HepG2 (cell line): ENCODE results near the gene SEMA7A. TPM values are rescaled to one million over a fixed set of nuclear protein-coding genes. Genes with fewer than 3 reads are reported as not detected.
A peak's percentile ranks its signal among the peaks of the same experiment; 100 is the strongest.

Experiments used
- CENPX ChIP-seq: sonication (generic); formaldehyde crosslinking; IDR thresholded peaks from 2 replicates; pipeline ENCODE4 v1.9.0; 2021; ENCODE audit warnings: mild to moderate bottlenecking, missing genetic modification reagents, moderate library complexity
- HDAC1 ChIP-seq: sonication (generic); formaldehyde crosslinking; IDR thresholded peaks from 2 replicates; pipeline ENCODE4 v1.5.1; 2020; ENCODE audit warnings: mild to moderate bottlenecking, missing genetic modification reagents
- IRF2 ChIP-seq: IDR thresholded peaks from 2 replicates; pipeline ENCODE4 v1.6.1; 2018; ENCODE audit warnings: missing genetic modification reagents, missing compliant biosample characterization
- KMT2A ChIP-seq: sonication (generic); formaldehyde crosslinking; IDR thresholded peaks from 2 replicates; pipeline ENCODE4 v1.4.0; 2020; ENCODE audit warnings: missing genetic modification reagents
- MED8 ChIP-seq: sonication (generic); formaldehyde crosslinking; IDR thresholded peaks from 2 replicates; pipeline ENCODE4 v1.8.1; 2023; ENCODE audit warnings: mild to moderate bottlenecking, missing genetic modification reagents; ENCODE audit not compliant: insufficient replicate concordance
- RORA ChIP-seq: sonication (generic); formaldehyde crosslinking; IDR thresholded peaks from 2 replicates; pipeline ENCODE4 v1.5.0; 2020; ENCODE audit warnings: mild to moderate bottlenecking, missing genetic modification reagents, moderate library complexity
- SALL2 ChIP-seq: sonication (generic); formaldehyde crosslinking; IDR thresholded peaks from 2 replicates; pipeline ENCODE4 v1.8.1; 2023; ENCODE audit warnings: mild to moderate bottlenecking, missing genetic modification reagents, inconsistent platforms
- SATB2 ChIP-seq: sonication (generic); formaldehyde crosslinking; IDR thresholded peaks from 2 replicates; pipeline ENCODE4 v1.5.0; 2020; ENCODE audit warnings: missing genetic modification reagents
- SP4 ChIP-seq: sonication (generic); formaldehyde crosslinking; IDR thresholded peaks from 2 replicates; pipeline ENCODE4 v1.8.1; 2023; ENCODE audit warnings: mild to moderate bottlenecking, missing genetic modification reagents
- SYNCRIP ChIP-seq: fragments of 200-400 bp; formaldehyde crosslinking; IDR thresholded peaks from 2 replicates; pipeline ENCODE4 v1.6.1; 2018; ENCODE audit warnings: mild to moderate bottlenecking, low read depth, low read length; ENCODE audit not compliant: insufficient read depth
- TBX2 ChIP-seq: sonication (generic); formaldehyde crosslinking; IDR thresholded peaks from 2 replicates; pipeline ENCODE4 v1.5.0; 2020; ENCODE audit warnings: missing genetic modification reagents, mild to moderate bottlenecking, borderline replicate concordance
- ZFP36L2 ChIP-seq: sonication (generic); formaldehyde crosslinking; IDR thresholded peaks from 2 replicates; pipeline ENCODE4 v1.4.0; 2020; ENCODE audit warnings: missing genetic modification reagents
- ZNF180 ChIP-seq: sonication (generic); formaldehyde crosslinking; IDR thresholded peaks from 2 replicates; pipeline ENCODE4 v1.4.0; 2020; ENCODE audit warnings: low read depth, missing genetic modification reagents, borderline replicate concordance
- polyA plus RNA-seq, 8 experiments: library from polyadenylated mRNA; depleted of rRNA in 3 of 8; stranded (reverse) in 7 of 8; unstranded in 1 of 8; fragments of >200 nt; fragmentation: Illumina TruSeq in 4 of 8; extraction: Trizol in 4 of 8; gene quantifications; 2 replicates each; pipeline versions ENCODE4 v1.2.1 to v1.2.3, GENCODE V29; 2011 to 2016; ENCODE audit warnings: low read depth in 4 of 8, missing spikeins in 1 of 8, mixed read lengths in 1 of 8; ENCODE audit not compliant: insufficient read depth in 1 of 8
- total RNA-seq, 5 experiments: library from RNA; depleted of rRNA; stranded (reverse); fragments of >200 nt; fragmentation: Illumina TruSeq; extraction: Trizol; gene quantifications; 2 replicates each; pipeline ENCODE4 v1.2.3, GENCODE V29; 2016; ENCODE audit warnings: low read depth in 1 of 5
- TF ChIP-seq, protein P1 (sequence below): sonication (generic); formaldehyde crosslinking; IDR thresholded peaks from 2 replicates; pipeline ENCODE4 v1.5.0; 2020; ENCODE audit warnings: missing genetic modification reagents
- TF ChIP-seq, protein P2 (sequence below): sonication (generic); formaldehyde crosslinking; IDR thresholded peaks from 2 replicates; pipeline ENCODE4 v1.4.0; 2020; ENCODE audit warnings: missing genetic modification reagents, borderline replicate concordance
- TF ChIP-seq, protein P3 (sequence below), 2 experiments: sonication (generic) in 1 of 2; formaldehyde crosslinking in 1 of 2; IDR thresholded peaks; 2 replicates each; pipeline versions ENCODE4 v1.4.0 to v1.6.1; 2018 to 2020; ENCODE audit warnings: missing genetic modification reagents in 2 of 2, borderline replicate concordance in 1 of 2, low read depth in 1 of 2, mild to moderate bottlenecking in 1 of 2, missing biosample characterization in 1 of 2
- TF ChIP-seq, protein P4 (sequence below): sonication (generic); formaldehyde crosslinking; IDR thresholded peaks from 2 replicates; pipeline ENCODE4 v1.5.1; 2020; ENCODE audit warnings: mild to moderate bottlenecking, missing genetic modification reagents, moderate library complexity

SEMA7A gene
- total and polyA plus RNA-seq, 2 of the 13 experiments (the other 11 are each of a cell fraction or from before 2014, with no cell fraction given): 9.0 to 15.8 TPM

DNA sequence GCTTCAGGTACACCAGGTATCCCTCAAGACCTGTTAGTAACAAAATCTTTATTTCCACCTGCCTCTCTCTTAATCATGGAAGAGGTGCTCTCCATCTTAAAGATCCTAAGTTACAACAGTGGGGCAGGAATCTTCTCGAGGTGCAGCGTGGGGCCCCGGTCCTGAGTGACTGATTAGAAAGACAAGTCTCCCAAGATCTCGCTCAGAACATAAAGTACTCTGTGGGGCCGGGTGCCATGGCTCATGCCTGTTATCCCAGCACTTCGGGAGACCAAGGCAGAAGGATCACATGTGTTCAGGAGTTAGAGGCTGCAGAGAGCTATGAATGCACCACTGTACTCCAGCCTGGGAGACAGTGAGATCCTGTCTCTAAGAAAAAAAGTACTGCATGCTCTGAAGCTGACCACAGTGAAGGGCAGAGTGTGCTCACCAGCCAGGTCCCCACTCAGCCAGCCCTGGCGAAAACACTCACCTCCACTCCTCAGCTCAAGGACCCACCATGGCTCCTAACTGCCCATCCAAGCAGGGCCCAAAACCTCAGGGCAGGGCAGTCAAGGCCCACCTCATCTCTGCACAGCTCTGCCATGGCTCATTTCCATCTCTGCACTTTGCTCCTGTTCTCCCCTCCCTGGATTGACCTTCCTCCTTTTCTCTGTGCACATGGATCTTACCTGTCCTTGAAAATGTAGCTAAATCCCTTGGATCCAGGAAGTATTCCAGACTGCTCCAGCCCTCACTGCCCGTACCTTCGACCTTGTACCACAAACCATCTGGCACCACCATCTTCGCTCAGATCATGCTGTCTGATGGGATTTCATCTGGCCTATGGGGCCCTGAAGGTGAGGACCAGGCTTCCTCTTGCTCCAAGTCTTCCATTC, 7.1 kb downstream of the SEMA7A start (continued):
- TF ChIP-seq RORA (CRISPR knock-in tag) (no peak), HDAC1 (CRISPR knock-in tag) (0 out of 2 replicates have a peak, but pooled peaks have one; percentile 30), CENPX (CRISPR knock-in tag) (no peak), TBX2 (no peak), MED8 (CRISPR knock-in tag) (no peak), KMT2A (CRISPR knock-in tag) (no peak), SP4 (CRISPR knock-in tag) (no peak), SATB2 (CRISPR knock-in tag) (no peak), SYNCRIP (no peak), ZFP36L2 (CRISPR knock-in tag) (no peak), IRF2 (no peak), ZNF180 (no peak), SALL2 (no peak)
- TF ChIP-seq, protein P1, sequence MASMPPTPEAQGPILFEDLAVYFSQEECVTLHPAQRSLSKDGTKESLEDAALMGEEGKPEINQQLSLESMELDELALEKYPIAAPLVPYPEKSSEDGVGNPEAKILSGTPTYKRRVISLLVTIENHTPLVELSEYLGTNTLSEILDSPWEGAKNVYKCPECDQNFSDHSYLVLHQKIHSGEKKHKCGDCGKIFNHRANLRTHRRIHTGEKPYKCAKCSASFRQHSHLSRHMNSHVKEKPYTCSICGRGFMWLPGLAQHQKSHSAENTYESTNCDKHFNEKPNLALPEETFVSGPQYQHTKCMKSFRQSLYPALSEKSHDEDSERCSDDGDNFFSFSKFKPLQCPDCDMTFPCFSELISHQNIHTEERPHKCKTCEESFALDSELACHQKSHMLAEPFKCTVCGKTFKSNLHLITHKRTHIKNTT (CRISPR knock-in tag): no peak
- TF ChIP-seq, protein P2, sequence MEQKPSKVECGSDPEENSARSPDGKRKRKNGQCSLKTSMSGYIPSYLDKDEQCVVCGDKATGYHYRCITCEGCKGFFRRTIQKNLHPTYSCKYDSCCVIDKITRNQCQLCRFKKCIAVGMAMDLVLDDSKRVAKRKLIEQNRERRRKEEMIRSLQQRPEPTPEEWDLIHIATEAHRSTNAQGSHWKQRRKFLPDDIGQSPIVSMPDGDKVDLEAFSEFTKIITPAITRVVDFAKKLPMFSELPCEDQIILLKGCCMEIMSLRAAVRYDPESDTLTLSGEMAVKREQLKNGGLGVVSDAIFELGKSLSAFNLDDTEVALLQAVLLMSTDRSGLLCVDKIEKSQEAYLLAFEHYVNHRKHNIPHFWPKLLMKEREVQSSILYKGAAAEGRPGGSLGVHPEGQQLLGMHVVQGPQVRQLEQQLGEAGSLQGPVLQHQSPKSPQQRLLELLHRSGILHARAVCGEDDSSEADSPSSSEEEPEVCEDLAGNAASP (CRISPR knock-in tag): no peak
- TF ChIP-seq, protein P3, sequence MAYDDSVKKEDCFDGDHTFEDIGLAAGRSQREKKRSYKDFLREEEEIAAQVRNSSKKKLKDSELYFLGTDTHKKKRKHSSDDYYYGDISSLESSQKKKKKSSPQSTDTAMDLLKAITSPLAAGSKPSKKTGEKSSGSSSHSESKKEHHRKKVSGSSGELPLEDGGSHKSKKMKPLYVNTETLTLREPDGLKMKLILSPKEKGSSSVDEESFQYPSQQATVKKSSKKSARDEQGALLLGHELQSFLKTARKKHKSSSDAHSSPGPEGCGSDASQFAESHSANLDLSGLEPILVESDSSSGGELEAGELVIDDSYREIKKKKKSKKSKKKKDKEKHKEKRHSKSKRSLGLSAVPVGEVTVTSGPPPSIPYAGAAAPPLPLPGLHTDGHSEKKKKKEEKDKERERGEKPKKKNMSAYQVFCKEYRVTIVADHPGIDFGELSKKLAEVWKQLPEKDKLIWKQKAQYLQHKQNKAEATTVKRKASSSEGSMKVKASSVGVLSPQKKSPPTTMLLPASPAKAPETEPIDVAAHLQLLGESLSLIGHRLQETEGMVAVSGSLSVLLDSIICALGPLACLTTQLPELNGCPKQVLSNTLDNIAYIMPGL (CRISPR knock-in tag; IDR thresholded peaks at IDR 0.05; ENCODE audit: borderline replicate concordance in 1 of 2, low read depth in 1 of 2): no peak
- TF ChIP-seq, protein P4, sequence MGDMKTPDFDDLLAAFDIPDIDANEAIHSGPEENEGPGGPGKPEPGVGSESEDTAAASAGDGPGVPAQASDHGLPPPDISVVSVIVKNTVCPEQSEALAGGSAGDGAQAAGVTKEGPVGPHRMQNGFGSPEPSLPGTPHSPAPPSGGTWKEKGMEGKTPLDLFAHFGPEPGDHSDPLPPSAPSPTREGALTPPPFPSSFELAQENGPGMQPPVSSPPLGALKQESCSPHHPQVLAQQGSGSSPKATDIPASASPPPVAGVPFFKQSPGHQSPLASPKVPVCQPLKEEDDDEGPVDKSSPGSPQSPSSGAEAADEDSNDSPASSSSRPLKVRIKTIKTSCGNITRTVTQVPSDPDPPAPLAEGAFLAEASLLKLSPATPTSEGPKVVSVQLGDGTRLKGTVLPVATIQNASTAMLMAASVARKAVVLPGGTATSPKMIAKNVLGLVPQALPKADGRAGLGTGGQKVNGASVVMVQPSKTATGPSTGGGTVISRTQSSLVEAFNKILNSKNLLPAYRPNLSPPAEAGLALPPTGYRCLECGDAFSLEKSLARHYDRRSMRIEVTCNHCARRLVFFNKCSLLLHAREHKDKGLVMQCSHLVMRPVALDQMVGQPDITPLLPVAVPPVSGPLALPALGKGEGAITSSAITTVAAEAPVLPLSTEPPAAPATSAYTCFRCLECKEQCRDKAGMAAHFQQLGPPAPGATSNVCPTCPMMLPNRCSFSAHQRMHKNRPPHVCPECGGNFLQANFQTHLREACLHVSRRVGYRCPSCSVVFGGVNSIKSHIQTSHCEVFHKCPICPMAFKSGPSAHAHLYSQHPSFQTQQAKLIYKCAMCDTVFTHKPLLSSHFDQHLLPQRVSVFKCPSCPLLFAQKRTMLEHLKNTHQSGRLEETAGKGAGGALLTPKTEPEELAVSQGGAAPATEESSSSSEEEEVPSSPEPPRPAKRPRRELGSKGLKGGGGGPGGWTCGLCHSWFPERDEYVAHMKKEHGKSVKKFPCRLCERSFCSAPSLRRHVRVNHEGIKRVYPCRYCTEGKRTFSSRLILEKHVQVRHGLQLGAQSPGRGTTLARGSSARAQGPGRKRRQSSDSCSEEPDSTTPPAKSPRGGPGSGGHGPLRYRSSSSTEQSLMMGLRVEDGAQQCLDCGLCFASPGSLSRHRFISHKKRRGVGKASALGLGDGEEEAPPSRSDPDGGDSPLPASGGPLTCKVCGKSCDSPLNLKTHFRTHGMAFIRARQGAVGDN (CRISPR knock-in tag): peak; percentile 39; the same call in 1 of the 2 replicates
